NCI-H187 treated with DMSO at 0.1 percent for 48 hours (cell line): ENCODE results near the gene PLXNA2.

ENCODE experiments used
- DNase-seq: peaks from one replicate; lab custom pipeline; 2025; lab: John Stamatoyannopoulos, UW

The PLXNA2 gene

GRCh38 chr1:208264469-208265121, 20.4 kb upstream of the PLXNA2 start:
- DNase-seq: no peak

GRCh38 chr1:208261874-208262273, 17.7 kb upstream of the PLXNA2 start:
- DNase-seq: no peak

GRCh38 chr1:208258277-208258676, 14.1 kb upstream of the PLXNA2 start:
- DNase-seq: no peak

- DNase-seq: no peak
Observed at GRCh38 chr1:208257351-208257750, 13.2 kb upstream of the PLXNA2 start.

- DNase-seq: no peak
Observed at GRCh38 chr1:208256556-208256955, 12.4 kb upstream of the PLXNA2 start.

GRCh38 chr1:208256091-208256490, 11.9 kb upstream of the PLXNA2 start:
- no peak for DNase-seq

GRCh38 chr1:208254862-208255261, 10.7 kb upstream of the PLXNA2 start:
- no peak for DNase-seq

- DNase-seq: no peak
Observed at GRCh38 chr1:208254376-208254775, 10.2 kb upstream of the PLXNA2 start.

- no peak for DNase-seq
Observed at GRCh38 chr1:208252836-208253576, 8.8 kb upstream of the PLXNA2 start.

GRCh38 chr1:208251911-208252835, 8.0 kb upstream of the PLXNA2 start:
- no peak for DNase-seq

GRCh38 chr1:208251015-208251414, 6.8 kb upstream of the PLXNA2 start:
- no peak for DNase-seq

GRCh38 chr1:208250613-208251012, 6.4 kb upstream of the PLXNA2 start:
- DNase-seq: no peak

- DNase-seq: no peak
Observed at GRCh38 chr1:208248991-208249696, 5.0 kb upstream of the PLXNA2 start.

GRCh38 chr1:208248307-208248801, 4.2 kb upstream of the PLXNA2 start:
- no peak for DNase-seq

GRCh38 chr1:208247696-208248095, 3.5 kb upstream of the PLXNA2 start:
- no peak for DNase-seq

- DNase-seq: no peak
Observed at GRCh38 chr1:208245185-208245705, 1.1 kb upstream of the PLXNA2 start.

GRCh38 chr1:208243527-208243966, 637 bp downstream of the PLXNA2 start:
- no peak for DNase-seq

GRCh38 chr1:208242941-208243526, 1.1 kb downstream of the PLXNA2 start:
- DNase-seq: no peak

- no peak for DNase-seq
Observed at GRCh38 chr1:208242146-208242545, 2.0 kb downstream of the PLXNA2 start.

GRCh38 chr1:208241512-208241911, 2.7 kb downstream of the PLXNA2 start:
- no peak for DNase-seq
